CD8-positive, alpha-beta memory T cell (primary cell): Measurements from ENCODE around the gene PER3. TPM values are rescaled to one million over a fixed set of nuclear protein-coding genes. Genes with fewer than 3 reads are reported as not detected.

Experiments
- polyA plus RNA-seq: library from polyadenylated mRNA; unstranded; fragments of 300-500 nt; fragmentation: Illumina TruSeq; gene quantifications from one replicate; pipeline ENCODE4 v1.2.3, GENCODE V29; 2021
- total RNA-seq, 2 experiments: library from RNA; stranded (reverse); gene quantifications; one replicate each; pipeline ENCODE4 v1.2.3, GENCODE V29; 2021

The PER3 gene
- total and polyA plus RNA-seq, 3 experiments from 2014 or later, result 4.7 to 6.3 (median 4.7) TPM

Other genes starting within 250 kb of the PER3 start
- 10 to 100 TPM; 27.3 to 32.5 TPM for gene VAMP3, start 13.0 kb upstream of the PER3 start, total RNA-seq
- gene VAMP3, start 13.0 kb upstream of the PER3 start, polyA plus RNA-seq, result 41.7 TPM
- under 1 TPM in 1 of 2 experiments, not detected in 1; 0.27 TPM for gene UTS2, start 68.8 kb downstream of the PER3 start, total RNA-seq
- 10.0 TPM for gene UTS2, start 68.8 kb downstream of the PER3 start, polyA plus RNA-seq
- 100 to 1,000 TPM; 273 to 279 TPM for gene TNFRSF9, start 156.5 kb downstream of the PER3 start, total RNA-seq
- 14.4 TPM for gene TNFRSF9, start 156.5 kb downstream of the PER3 start, polyA plus RNA-seq
- 100 to 1,000 TPM; 583 to 628 TPM for gene PARK7, start 177.4 kb downstream of the PER3 start, total RNA-seq
- gene PARK7, start 177.4 kb downstream of the PER3 start, polyA plus RNA-seq, result 396 TPM
- gene ERRFI1, start 242.0 kb downstream of the PER3 start, total RNA-seq, result 1 to 10 TPM; 3.5 to 3.8 TPM
- gene ERRFI1, start 242.0 kb downstream of the PER3 start, polyA plus RNA-seq, result 1.1 TPM